GM18907 (cell line): ENCODE results near the gene ZNF778.
"Not testable (repeated sequence)": the region's sequence is repeated elsewhere in the genome, so short reads cannot be mapped to it uniquely, and the experiment has no call there.

Source experiments
- ATAC-seq: cut with Tn5 transposase; IDR thresholded peaks from one replicate; pipeline ENCODE4 v1.9.1; 2021; ENCODE audit warnings: mild to moderate bottlenecking, moderate library complexity; ENCODE audit not compliant: unreplicated experiment

Gene ZNF778

GRCh38 chr16:89210904-89211515 lies 6.5 kb upstream of the ZNF778 start:
- ATAC-seq, result no peak

GRCh38 chr16:89216315-89217137 lies 977 bp upstream of the ZNF778 start:
- ATAC-seq, result no peak

GRCh38 chr16:89217138-89217387 lies 440 bp upstream of the ZNF778 start:
- ATAC-seq, result no peak

GRCh38 chr16:89219365-89219764 lies 1.9 kb downstream of the ZNF778 start:
- ATAC-seq, result no peak

GRCh38 chr16:89221604-89222003 lies 4.1 kb downstream of the ZNF778 start:
- no peak for ATAC-seq

DNA sequence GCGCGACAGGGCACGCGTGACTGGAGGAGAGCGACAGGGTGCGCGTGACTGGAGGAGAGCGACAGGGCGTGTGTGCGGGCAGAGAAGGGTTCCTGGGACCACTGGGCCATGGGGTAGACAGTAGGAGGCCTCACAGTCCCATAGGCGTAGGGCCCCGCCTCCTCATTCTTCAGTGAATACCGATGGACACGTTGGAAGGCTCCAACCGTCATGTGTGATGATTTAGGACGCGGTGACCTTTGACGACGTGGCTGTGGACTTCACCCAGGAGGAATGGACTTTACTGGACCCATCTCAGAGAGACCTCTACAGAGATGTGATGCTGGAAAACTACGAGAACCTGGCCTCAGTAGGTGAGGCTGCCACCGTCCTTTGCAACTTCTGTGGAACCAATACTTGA lies 5.4 kb downstream of the ZNF778 start:
- no peak for ATAC-seq

- ATAC-seq, result no peak
These were observed 7.2 kb downstream of the ZNF778 start for GRCh38 chr16:89224665-89225064.

- ATAC-seq, result no peak
These were observed 12.8 kb downstream of the ZNF778 start for GRCh38 chr16:89230255-89230654.

- ATAC-seq, result no peak
These were observed 14.6 kb downstream of the ZNF778 start for GRCh38 chr16:89232107-89232506.

GRCh38 chr16:89233678-89234490 lies 16.4 kb downstream of the ZNF778 start:
- ATAC-seq, result no peak

DNA sequence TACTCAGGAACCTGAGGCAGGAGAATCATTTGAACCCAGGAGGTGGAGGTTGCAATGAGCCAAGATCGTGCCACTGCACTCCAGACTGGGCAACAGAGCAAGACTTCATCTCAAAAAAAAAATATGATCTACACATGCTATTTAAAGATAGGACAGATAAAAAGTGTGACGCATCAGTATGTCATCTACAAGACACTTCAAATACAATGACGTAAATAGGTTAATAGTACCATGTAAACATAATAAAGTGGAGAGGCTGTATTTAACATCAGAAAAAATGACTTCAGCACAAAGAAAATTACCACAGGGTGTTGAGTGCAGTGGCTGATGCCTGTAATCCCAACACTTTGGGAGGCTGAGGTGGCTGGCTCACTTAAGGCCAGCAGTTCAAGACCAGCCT lies 20.2 kb downstream of the ZNF778 start:
- ATAC-seq, result no peak

- ATAC-seq, result peak; percentile 51
These were observed 23.9 kb downstream of the ZNF778 start for GRCh38 chr16:89241187-89242007.

DNA sequence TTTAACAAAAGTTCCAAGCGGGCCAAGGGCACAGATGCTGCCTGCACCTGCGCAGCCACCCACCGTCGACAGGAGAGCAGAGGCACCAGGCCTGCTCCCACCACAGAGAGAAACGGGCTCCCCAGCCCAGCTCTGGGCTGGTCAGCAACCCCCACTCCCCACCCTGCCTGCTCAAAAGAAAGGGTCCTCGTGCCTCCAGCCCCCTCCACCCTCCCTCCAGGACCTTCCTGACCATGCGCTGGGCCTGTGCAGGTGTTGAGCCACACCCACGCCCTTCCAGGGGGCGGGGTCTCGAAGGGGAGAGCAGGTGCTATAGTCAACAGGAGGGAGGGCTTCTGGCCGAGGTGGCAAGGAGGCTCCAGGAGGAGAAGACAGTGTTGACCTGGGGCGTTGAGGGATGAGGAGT lies 25.3 kb downstream of the ZNF778 start:
- ATAC-seq, result no peak

DNA sequence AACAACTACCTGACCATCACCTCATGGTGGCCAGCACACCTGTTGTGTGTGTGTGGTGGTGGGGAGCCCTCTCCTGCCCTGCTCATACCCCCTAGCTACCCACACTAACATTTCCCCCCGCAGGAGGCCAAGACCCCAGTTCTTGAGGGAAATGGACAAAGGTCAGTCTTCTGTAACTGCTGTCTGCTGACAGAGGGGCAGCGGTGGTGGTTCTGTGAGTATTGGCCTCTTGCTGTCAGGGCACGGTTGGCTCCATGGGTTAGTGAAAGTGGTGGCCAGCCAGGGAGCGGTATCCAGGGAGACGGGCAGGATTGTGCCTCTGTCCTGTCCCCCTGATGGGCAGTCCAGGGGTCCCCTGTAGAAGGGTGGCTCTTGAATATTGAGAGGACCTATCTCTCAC lies 26.2 kb downstream of the ZNF778 start:
- ATAC-seq, result no peak

DNA sequence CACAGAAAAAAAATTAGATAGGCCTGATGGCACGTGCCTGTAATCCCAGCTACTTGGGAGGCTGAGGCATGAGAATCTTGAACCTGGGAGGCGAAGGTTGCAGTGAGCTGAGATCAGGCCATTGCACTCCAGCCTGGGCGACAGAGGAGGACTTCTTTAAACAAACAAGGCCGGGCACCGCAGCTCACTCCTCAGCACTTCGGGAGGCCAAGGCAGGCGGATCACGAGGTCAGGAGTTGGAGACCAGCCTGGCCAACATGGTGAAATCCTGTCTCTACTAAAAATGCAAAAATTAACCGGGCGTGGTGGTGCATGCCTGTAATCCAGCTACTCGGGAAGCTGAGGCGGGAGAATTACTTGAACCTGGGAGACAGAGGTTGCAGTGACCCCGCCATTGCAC lies 26.8 kb downstream of the ZNF778 start:
- not testable (repeated sequence) for ATAC-seq

DNA sequence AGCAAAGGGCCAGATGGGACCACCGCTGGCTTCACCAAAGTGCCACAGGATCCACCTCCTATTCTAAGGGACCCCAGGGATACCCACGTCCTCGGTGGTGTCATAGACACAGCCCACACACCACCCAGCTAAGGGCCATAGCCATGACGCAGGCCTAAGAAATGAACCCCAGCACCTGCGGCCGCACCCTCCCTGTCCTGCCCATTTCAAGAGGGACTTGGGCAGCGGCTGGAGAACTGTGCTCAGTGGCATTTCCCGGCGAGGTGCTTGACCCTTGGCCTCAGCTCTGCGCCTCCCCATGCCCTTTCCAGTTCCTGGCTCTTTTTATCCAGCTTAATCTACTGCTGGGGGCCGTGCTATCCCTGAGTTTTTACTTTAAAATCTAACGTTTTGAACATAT lies 27.3 kb downstream of the ZNF778 start:
- no peak for ATAC-seq

- ATAC-seq, result no peak
These were observed 28.9 kb downstream of the ZNF778 start for GRCh38 chr16:89246383-89246902.

GRCh38 chr16:89246903-89247733 lies 29.6 kb downstream of the ZNF778 start:
- ATAC-seq, result peak; percentile 60

DNA sequence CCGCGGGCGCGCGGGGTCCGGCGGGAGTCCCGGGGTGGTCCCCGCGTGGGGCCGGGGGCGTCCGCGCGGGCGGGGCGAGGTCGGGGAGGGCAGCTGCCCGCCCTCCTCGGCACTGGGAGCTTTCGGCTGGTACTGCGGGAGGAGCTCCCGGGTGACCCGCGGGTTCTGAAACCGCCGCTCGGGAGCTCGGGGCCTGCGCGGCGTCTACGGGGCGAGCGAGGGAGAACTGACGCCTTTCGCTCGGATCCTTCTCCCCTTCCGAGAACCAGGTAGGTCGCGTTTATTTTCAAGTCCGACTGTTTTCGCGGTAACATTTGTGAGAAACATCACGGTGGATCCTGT lies 30.2 kb downstream of the ZNF778 start:
- ATAC-seq, result not testable (repeated sequence)
